DMS53 treated with DMSO at 0.1 percent for 48 hours (cell line): ENCODE data around the gene EHF.
"Not testable (repeated sequence)": the region's sequence is repeated elsewhere in the genome, so short reads cannot be mapped to it uniquely, and the experiment has no call there.

ENCODE experiments used
- DNase-seq: peaks from one replicate; lab custom pipeline; 2025; ENCODE audit not compliant: unreplicated experiment; lab: John Stamatoyannopoulos, UW

The EHF gene

GRCh38 chr11:34620820-34621792, at the start of gene EHF:
Gene EHF (plus strand): TSS chr11:34621093. CDS start chr11:34642631, 21,538 bp downstream.
- DNase-seq = peak; percentile 31

DNA sequence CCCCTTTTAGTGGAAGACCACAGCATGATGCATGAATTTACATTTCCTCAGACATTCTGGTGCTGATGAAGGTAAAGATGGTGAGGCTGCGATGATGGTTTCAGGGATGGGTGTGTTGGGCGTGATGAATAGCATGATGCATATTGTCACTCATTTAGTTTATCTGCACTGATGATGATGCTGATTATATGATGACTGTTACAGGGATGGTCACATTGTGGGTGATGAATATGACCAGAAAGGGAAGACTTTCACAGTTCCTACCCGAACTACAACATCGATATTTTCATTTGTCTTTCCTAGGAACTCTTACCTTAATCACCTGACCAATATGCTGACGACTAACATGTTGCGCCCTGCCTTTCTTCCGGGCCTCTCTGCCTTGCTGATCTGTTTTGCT, 47.4 kb upstream of the EHF start:
- DNase-seq = no peak

- DNase-seq = no peak
These were observed 45.6 kb upstream of the EHF start for GRCh38 chr11:34575261-34575660.

GRCh38 chr11:34575671-34576070, 45.2 kb upstream of the EHF start:
- no peak for DNase-seq

GRCh38 chr11:34576331-34576730, 44.6 kb upstream of the EHF start:
- no peak for DNase-seq

DNA sequence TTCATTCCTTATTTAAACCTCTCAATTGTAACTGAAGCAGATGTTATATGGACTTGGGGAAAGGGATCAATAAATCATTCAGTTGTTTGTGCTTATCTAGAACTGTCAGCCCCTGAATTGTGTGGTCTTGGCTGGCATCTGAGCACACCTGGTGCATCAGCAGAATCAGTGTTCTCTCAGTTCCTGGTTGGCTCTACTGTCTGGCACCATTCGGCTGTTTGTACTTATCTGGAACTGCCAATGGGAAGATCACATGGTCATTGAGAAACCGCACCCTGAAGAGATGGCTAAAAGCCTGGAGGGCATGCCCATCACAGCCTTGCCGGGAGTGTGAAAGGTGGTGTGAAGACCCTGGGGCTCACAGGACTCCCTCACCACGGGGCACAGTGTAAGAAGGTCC, 37.1 kb upstream of the EHF start:
- no peak for DNase-seq

GRCh38 chr11:34585304-34585734, 35.6 kb upstream of the EHF start:
- DNase-seq = no peak

DNA sequence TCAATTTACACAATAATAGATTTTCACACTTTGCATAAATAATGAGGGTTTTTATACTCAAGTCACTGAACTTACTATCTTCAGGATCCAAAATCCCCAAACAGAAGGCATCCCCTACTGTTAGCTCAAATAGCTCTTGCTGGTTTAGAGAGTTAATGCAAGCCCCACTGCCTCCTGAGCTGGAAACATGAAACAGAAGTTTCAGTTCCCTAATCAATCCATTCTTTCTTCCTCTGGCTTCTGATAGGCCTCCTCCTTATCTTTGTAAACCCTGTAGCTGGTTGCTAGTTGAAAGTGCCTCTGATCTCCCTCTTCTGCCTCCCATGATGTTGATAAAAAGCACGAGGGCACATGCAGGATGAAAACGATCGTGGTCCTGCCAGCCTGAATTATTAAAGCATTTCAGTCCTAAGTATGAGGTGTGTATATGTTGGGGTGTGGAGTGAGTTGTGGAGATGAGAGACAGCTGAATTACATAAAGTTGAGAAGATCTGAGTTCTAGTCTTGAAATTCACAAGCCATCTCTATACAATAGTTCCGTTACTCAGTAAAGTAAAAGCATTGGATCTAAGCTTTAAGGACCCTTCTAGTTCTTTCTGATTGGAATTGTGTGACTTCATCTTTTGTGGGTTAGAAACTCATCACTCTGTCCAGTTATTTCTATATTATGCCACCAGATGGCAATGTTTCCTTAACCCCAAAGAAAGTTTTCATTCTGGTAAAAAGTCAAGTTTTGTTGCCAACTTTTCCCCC, 35.0 kb upstream of the EHF start:
- DNase-seq = peak; percentile 53

DNA sequence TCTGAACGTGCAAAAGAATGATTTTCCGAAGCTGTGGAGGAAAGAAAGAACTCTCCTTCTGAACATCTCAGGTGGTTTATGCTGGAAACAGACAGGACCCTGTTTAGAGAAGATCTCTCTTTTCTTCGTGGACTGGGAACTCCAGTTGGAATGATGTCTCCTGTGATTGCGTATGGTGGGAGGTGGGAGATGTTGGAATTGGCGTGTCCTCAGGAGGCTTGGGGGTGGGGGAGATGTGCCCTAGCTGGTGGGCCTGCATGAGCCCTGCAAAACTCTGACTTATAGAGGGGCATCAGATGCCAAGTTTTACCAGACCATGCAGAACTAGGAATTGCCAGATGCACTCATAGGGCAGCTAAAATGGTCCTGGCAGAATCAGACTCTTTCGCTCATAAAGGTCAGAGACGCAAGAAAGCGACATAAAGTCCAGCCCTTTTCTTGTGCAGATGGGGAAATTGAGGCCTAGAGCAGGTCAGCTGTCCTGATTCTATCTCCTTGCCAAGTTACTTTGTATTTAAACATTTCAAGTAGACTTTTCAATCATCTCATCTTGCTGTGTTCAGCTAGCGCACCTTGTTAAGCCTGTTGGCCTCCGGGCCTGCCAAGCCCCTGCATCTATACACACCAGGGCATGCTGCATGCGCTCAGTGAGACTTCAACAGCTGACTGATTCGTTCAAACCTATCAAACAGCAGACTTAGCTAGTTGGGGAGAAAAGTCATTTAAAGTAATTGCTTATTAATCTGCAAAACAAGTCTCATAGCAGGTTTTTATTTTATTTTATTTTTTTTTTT, 34.2 kb upstream of the EHF start:
- DNase-seq = no peak

DNA sequence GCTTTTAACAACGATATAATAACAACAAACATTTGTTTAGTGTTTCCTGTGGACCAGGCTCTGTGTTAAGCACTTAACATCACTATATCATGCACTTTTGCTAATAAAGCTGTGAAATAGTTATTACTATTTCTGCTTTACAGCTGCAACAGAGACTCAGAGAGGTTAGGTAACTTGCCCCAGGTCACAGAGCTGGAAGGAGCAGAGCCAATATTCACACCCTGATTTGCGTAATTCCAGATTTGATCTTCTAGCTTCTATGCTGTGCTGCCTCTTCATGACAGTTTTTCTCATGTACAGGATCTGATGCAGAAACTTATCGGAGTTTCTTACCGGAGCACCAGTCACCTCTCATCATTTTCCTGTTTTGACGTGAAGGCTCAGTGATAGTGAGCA, 33.6 kb upstream of the EHF start:
- DNase-seq = no peak

GRCh38 chr11:34588023-34588422, 32.9 kb upstream of the EHF start:
- DNase-seq = no peak

DNA sequence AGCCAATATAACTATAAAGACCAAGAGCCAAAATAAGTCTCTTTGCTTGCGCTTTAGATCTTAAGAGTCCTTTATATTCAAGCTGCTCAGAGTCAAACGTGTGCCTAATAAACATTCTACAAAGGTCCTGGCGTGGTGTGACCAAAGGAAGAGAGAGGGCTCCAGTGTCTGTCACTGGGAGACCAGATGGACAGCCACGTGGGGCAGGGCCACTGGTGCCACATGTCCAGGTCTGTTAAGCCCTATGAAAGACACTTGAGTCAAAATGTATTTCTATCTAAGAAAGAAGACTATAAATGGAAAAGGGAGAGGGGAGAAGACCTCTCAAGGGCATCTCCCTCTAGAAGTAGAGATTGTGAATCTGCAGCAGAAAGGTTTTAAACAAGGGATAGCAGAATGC, 32.2 kb upstream of the EHF start:
- DNase-seq = no peak

GRCh38 chr11:34589177-34589576, 31.7 kb upstream of the EHF start:
- not testable (repeated sequence) for DNase-seq

DNA sequence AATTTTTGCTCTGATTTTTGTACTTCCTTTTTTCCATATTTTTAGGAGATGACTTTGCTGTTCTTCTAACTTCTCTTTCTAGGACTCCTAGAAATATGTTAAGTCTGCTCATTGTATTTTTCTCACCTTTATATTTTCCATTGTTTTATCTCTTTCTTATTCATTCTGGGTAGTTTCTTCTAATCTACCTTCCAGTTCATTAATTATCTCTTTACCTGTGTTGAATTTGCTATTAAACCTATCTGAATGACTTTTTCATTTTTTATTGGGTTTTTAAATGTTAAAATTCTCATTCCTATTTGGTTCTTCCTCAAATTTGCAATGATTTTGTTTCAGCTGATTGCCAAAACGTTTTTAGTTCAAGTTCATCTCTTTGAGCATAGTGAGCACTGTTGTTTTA, 27.8 kb upstream of the EHF start:
- DNase-seq = no peak

- DNase-seq = peak; percentile 2
These were observed 26.3 kb upstream of the EHF start for GRCh38 chr11:34594603-34595002.

GRCh38 chr11:34595391-34595790, 25.5 kb upstream of the EHF start:
- no peak for DNase-seq

DNA sequence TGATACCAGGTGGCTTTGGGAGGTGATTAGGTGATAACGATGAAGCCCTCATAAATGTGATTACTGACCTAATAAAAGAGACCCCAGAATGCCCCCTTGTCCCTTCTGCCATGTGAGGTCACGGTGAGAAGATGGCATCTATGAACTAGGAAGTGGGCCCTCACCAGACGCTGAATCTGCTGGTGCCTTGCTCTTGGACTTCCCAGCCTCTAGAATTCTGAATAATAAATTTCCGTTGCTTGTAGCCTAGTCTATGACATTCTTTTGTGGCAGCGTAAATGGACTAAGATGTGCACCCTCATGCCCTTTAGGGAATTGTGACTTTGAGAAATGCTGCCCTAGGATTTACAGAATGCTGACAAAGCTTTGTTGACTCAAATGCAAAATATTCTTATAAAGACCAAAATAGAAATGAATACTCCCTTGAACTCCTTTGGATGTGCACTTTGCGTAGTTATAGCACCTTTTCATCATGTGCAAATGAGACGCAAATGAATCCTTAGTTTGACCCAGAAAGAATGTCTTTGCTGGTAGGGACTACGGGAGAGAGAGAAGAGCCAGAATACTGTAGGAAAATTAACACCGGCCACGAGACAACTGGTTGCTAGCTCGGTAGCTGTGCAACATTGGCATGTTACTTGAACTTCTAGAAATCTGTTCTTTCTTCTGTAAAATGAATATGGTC, 24.8 kb upstream of the EHF start:
- DNase-seq = no peak

DNA sequence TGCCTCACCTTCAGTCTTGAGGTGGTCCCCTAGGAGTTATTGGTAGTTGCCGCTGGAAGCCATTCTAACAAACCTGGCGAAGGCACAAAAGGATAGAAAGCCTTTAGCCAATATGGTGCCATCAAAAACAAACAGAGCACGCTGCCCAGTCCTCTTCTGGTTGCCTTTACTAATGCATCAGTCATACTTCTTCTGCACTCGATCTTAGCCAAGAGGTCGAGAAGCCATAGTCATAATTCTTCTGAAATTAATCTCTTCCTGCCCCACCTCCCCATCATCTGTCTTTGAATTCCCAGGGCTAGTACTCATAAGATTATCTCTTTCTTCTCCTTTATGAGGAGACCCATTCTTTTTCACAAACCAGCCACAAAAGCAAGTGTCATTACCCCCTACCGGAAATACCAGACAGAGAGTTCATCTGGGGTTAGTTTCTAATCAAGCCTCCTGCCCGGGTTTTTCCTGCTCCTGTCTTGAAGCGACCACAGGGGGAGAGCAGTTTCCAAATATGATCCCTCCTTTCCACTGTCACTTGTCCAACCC, 21.4 kb upstream of the EHF start:
- DNase-seq = no peak

- peak; percentile 1 for DNase-seq
These were observed 20.4 kb upstream of the EHF start for GRCh38 chr11:34600339-34601084.

DNA sequence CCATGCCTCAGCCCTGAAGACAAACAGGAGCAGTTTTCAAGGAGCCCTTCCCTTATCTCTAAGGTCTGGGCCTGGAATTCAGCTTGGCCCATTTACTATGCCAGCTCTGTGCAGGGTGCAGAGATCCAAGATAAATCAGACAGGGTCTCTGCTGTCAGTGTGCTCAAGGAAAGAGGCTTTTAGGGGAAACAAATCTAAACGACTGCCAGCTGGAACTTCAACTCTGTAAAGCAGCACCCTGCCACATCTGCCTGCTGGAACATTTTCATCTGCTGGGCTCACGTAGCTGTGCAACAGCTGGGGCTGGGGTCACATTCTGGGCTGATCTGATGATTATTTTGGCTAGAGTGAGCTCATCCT, 19.8 kb upstream of the EHF start:
- no peak for DNase-seq
